Nephron progenitor cell (in vitro differentiated cells): ENCODE data around the gene SRPK3.

ENCODE experiments used
- DNase-seq: peaks from one replicate; pipeline ENCODE4 v3.0.0; 2021
- H3K27ac Mint-ChIP-seq: 2 replicates; pipeline ENCODE4 v1.8.0; 2021; ENCODE audit warnings: mild to moderate bottlenecking, moderate library complexity, mixed read lengths
- H3K27me3 Mint-ChIP-seq: 2 replicates; pipeline ENCODE4 v1.8.0; 2021; ENCODE audit warnings: mild to moderate bottlenecking, low read depth, mixed read lengths; ENCODE audit not compliant: poor library complexity
- H3K36me3 Mint-ChIP-seq: 2 replicates; pipeline ENCODE4 v1.8.0; 2021; ENCODE audit warnings: low read depth, mixed read lengths
- H3K4me1 Mint-ChIP-seq: 2 replicates; pipeline ENCODE4 v1.8.0; 2021; ENCODE audit warnings: mixed read lengths
- H3K4me3 Mint-ChIP-seq: 2 replicates; pipeline ENCODE4 v1.8.0; 2021; ENCODE audit warnings: mild to moderate bottlenecking, moderate library complexity, mixed read lengths
- H3K9me3 Mint-ChIP-seq: 2 replicates; pipeline ENCODE4 v1.8.0; 2021; ENCODE audit warnings: mild to moderate bottlenecking, moderate library complexity, mixed read lengths
- CTCF ChIP-seq: fragments of 200-600 bp; sonication (generic); IDR thresholded peaks from 2 replicates; pipeline ENCODE4 v1.5.0; 2021; ENCODE audit warnings: antibody characterized with exemption

SRPK3 gene

DNA sequence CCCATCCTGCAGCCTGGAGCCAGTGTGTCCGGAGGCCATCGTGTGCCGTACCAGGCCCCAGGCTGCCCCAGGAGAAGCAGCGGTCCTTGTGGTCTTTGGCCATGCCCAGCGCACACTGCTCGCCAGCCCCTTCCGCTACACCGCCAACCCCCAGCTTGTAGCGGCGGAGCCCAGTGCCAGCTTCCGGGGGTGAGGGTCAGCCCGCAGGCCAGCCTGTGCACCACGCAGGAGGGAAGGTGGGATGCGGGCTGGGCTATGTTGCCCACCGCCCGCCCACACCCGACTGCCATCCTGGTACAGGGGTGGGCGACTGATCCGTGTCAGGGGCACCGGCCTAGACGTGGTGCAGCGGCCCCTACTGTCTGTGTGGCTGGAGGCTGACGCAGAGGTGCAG lies 7.6 kb upstream of the SRPK3 start:
- Mint-ChIP-seq H3K4me3 (no peak overlapping the region), H3K4me1 (no peaks in the 10 kb centered on the region), H3K9me3 (peaks cover 21% of the 10 kb centered on the region), H3K36me3 (no peaks in the 10 kb centered on the region), H3K27me3 (peaks cover 4% of the 10 kb centered on the region), H3K27ac (no peak overlapping the region)
- TF ChIP-seq CTCF, result no peak
- no peak for DNase-seq

GRCh38 chrX:153773741-153774575 lies 6.9 kb upstream of the SRPK3 start:
- H3K27ac Mint-ChIP-seq, result no peak overlapping the region

GRCh38 chrX:153774576-153775292 lies 6.1 kb upstream of the SRPK3 start:
- Mint-ChIP-seq H3K4me3 (no peak overlapping the region), H3K4me1 (peaks cover 3% of the 10 kb centered on the region), H3K9me3 (peaks cover 20% of the 10 kb centered on the region), H3K27ac (no peak overlapping the region), H3K27me3 (peaks cover 3% of the 10 kb centered on the region), H3K36me3 (no peaks in the 10 kb centered on the region)
- DNase-seq, result peak; percentile 0
- no peak for TF ChIP-seq CTCF

More at GRCh38 chrX:153773741-153774575, 6.9 kb upstream of the SRPK3 start:
- peaks cover 21% of the 10 kb centered on the region for H3K9me3 Mint-ChIP-seq
- H3K36me3 Mint-ChIP-seq, result no peaks in the 10 kb centered on the region
- TF ChIP-seq CTCF, result no peak
- DNase-seq, result peak; percentile 0
- H3K4me3 Mint-ChIP-seq, result no peak overlapping the region
- H3K4me1 Mint-ChIP-seq, result no peaks in the 10 kb centered on the region
- peaks cover 4% of the 10 kb centered on the region for H3K27me3 Mint-ChIP-seq

GRCh38 chrX:153775293-153776119 lies 5.3 kb upstream of the SRPK3 start:
- Mint-ChIP-seq H3K9me3 (peaks cover 22% of the 10 kb centered on the region), H3K36me3 (no peaks in the 10 kb centered on the region), H3K27me3 (no peaks in the 10 kb centered on the region), H3K27ac (no peak overlapping the region), H3K4me1 (peaks cover 10% of the 10 kb centered on the region), H3K4me3 (no peak overlapping the region)
- peak; percentile 3 for DNase-seq
- TF ChIP-seq CTCF, result no peak

DNA sequence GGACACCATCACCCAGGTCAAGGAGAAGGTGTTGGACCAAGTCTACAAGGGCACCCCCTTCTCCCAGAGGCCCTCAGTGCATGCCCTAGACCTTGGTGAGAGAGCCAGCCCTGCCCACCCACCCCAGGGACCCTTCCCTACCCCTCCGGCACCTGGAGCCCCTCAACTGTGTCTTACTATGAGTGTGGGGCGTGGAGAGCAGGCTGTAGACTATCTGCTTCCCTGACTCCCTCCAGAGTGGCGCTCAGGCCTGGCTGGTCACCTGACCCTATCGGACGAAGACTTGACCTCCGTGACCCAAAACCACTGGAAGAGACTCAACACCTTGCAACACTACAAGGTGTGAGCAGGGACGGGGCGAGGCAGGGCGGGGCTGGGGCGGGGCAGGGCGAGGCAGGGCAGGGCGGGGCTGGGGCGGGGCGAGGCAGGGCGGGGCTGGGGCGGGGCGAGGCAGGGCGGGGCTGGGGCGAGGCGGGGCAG lies 4.7 kb upstream of the SRPK3 start:
- no peak for TF ChIP-seq CTCF
- Mint-ChIP-seq H3K9me3 (peaks cover 22% of the 10 kb centered on the region), H3K4me3 (no peak overlapping the region), H3K27ac (no peak overlapping the region), H3K4me1 (peaks cover 10% of the 10 kb centered on the region), H3K27me3 (no peaks in the 10 kb centered on the region), H3K36me3 (no peaks in the 10 kb centered on the region)
- no peak for DNase-seq
